ENCODE measurements around the gene SLC46A2. TPM values are rescaled to one million over a fixed set of nuclear protein-coding genes. Genes with fewer than 3 reads are reported as not detected.
A peak's percentile ranks its signal among the peaks of the same experiment; 100 is the strongest.

Gene SLC46A2
- not detected in 2 replicates for total RNA-seq

- DNase-seq (ENCODE audit: low read depth in 2 of 2), result peak; percentile 8 to 24
Observed at GRCh38 chr9:112890106-112891081, at the start of gene SLC46A2. SLC46A2 (minus strand) TSS chr9:112890876; CDS start chr9:112890681, 195 bp downstream.

GRCh38 chr9:112939418-112939817, 48.7 kb upstream of the SLC46A2 start:
- DNase-seq (ENCODE audit: low read depth in 2 of 2), result no peak

GRCh38 chr9:112933696-112934095, 43.0 kb upstream of the SLC46A2 start:
- DNase-seq (ENCODE audit: low read depth in 2 of 2), result no peak

- peak; percentile 44 to 61 for DNase-seq (ENCODE audit: low read depth in 2 of 2)
Observed at GRCh38 chr9:112925058-112925641, 34.5 kb upstream of the SLC46A2 start.

GRCh38 chr9:112921549-112921948, 30.9 kb upstream of the SLC46A2 start:
- peak; percentile 46 to 63 for DNase-seq (ENCODE audit: low read depth in 2 of 2)

GRCh38 chr9:112917987-112918362, 27.3 kb upstream of the SLC46A2 start:
- no peak for DNase-seq (ENCODE audit: low read depth in 2 of 2)

- no peak for DNase-seq (ENCODE audit: low read depth in 2 of 2)
Observed at GRCh38 chr9:112917047-112917986, 26.6 kb upstream of the SLC46A2 start.

GRCh38 chr9:112914524-112914923, 23.8 kb upstream of the SLC46A2 start:
- DNase-seq (ENCODE audit: low read depth in 2 of 2), result no peak

- no peak for DNase-seq (ENCODE audit: low read depth in 2 of 2)
Observed at GRCh38 chr9:112913326-112913725, 22.6 kb upstream of the SLC46A2 start.

- DNase-seq (ENCODE audit: low read depth in 2 of 2), result no peak
Observed at GRCh38 chr9:112912636-112913035, 22.0 kb upstream of the SLC46A2 start.

GRCh38 chr9:112911736-112912135, 21.1 kb upstream of the SLC46A2 start:
- no peak for DNase-seq (ENCODE audit: low read depth in 2 of 2)

- DNase-seq (ENCODE audit: low read depth in 2 of 2), result no peak
Observed at GRCh38 chr9:112905084-112905483, 14.4 kb upstream of the SLC46A2 start.

- no peak for DNase-seq (ENCODE audit: low read depth in 2 of 2)
Observed at GRCh38 chr9:112900901-112901300, 10.2 kb upstream of the SLC46A2 start.

- DNase-seq (ENCODE audit: low read depth in 2 of 2), result no peak
Observed at GRCh38 chr9:112900488-112900887, 9.8 kb upstream of the SLC46A2 start.

GRCh38 chr9:112898872-112899311, 8.2 kb upstream of the SLC46A2 start:
- DNase-seq (ENCODE audit: low read depth in 2 of 2), result peak in 1 of 2 donors; percentile 39

- no peak for DNase-seq (ENCODE audit: low read depth in 2 of 2)
Observed at GRCh38 chr9:112896131-112896530, 5.5 kb upstream of the SLC46A2 start.

- DNase-seq (ENCODE audit: low read depth in 2 of 2), result no peak
Observed at GRCh38 chr9:112894699-112895098, 4.0 kb upstream of the SLC46A2 start.

GRCh38 chr9:112894041-112894440, 3.4 kb upstream of the SLC46A2 start:
- DNase-seq (ENCODE audit: low read depth in 2 of 2), result peak in 1 of 2 donors; percentile 83

GRCh38 chr9:112892981-112893380, 2.3 kb upstream of the SLC46A2 start:
- DNase-seq (ENCODE audit: low read depth in 2 of 2), result no peak

GRCh38 chr9:112891521-112891920, 845 bp upstream of the SLC46A2 start:
- DNase-seq (ENCODE audit: low read depth in 2 of 2), result no peak

GRCh38 chr9:112887381-112887780, 3.3 kb downstream of the SLC46A2 start:
- DNase-seq (ENCODE audit: low read depth in 2 of 2), result peak in 1 of 2 donors; percentile 27
